Measurements from ENCODE around the gene SMIM7.
"Not testable (repeated sequence)": the region's sequence is repeated elsewhere in the genome, so short reads cannot be mapped to it uniquely, and the experiment has no call there.

SMIM7 gene

DNA sequence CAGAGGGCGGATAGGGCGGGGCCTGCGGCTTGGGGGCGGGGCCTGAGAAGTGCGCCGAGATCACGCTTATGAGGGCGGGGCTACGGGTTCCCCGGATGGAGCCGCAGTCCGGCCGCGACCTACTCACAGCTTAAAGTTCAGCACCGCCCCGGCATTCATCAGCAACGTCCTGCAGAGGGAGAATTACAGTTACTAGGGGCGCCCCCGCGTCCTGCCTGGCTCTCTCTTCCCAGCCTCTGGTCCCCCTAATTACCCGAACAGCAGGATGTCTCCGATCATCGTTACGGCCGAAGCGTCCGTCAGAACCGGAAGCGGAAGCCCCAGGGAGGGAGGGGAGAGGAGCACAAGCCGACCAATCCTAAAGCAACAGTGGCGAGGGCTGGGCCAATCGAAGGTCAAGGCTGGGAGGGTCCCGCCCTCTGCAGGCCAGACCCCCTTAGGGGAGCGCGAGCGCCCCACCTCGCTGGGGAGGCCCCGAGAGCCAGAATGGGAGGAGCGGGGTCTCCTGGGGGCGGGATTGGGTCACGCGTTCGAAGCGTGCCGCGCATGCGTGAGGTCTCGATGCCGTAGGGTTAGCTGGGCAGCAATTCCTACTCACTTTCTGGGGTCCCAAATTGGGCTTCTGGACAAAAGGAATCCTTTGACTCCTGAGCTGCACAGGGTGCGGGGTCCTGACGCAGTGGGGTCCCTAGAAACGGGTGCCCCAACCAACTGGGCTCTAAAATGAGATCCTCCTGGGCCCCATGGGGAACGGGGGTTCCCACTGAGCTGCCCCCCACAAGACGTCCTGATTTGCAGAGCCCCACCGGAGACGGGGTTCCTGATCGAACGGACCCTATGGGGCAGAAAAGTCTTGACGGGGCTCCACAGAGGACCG, at the start of gene SMIM7:
Gene SMIM7 (minus strand): TSS at position 313 of the 877 bp plus-strand sequence. CDS start 34 bp downstream, at position 279.
- in situ Hi-C loops (cut with HindIII; ENCODE audit: low sequenced_read_pairs) = no loop called here

DNA sequence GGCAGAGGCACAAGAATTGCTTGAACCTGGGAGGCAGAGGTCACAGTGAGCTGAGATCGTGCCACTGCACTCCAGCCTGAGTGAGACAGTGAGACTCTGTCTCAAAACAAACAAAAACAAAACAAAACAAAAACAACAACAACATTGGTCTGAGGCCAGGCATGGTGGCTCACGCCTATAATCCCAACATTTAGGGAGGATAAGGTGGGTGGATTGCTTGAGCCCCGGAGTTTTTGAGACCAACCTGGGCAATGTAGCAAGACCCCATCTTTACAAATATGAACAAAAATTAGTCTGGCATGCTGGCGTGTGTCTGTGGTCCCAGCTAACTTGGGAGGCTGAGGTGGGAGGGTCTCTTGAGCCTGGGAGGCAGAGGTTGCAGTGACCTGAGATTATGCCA, 43.7 kb upstream of the SMIM7 start:
- in situ Hi-C loops (cut with HindIII; ENCODE audit: low sequenced_read_pairs) = no loop called here

DNA sequence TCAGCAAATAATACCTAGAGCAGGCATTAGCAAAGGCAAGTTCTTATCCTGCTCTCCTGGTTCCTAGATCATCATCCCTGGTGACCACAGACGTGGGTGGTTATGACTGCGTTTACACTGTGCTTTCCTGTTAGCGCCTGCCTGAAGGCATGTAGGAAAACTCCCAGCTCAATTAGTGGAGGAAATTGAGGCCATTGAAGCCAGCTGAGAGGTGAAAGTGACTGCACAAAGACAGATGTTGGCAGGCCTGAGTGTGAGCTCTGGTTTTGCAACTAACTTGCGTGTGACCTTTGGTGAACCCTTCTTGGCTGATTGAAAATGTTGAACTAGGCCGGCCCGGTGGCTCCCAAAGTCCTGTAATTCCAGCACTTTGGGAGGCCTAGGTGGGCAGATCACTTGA, 42.2 kb upstream of the SMIM7 start:
- in situ Hi-C loops (cut with HindIII; ENCODE audit: low sequenced_read_pairs) = no loop called here

DNA sequence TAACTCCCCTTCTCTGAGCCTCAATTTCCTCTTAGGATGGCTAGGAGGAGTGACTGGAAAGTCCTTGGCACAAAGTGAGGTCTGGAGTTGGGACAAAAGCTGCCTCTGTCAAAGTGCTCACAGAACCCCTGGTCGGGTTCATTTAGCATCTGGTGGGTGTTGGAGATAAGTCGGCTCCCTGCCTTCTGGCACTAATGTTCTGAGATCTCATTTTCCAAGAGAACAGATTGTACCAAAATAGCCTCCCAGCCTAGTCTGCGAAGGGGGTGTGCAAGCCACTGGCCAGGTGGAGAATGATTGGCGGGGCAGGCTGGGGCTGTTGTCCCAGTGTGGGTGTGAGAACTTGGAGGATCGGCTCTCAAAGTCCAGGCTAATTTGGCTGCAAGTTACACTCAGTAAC, 39.0 kb upstream of the SMIM7 start:
- in situ Hi-C loops (cut with HindIII; ENCODE audit: low sequenced_read_pairs) = no loop called here

DNA sequence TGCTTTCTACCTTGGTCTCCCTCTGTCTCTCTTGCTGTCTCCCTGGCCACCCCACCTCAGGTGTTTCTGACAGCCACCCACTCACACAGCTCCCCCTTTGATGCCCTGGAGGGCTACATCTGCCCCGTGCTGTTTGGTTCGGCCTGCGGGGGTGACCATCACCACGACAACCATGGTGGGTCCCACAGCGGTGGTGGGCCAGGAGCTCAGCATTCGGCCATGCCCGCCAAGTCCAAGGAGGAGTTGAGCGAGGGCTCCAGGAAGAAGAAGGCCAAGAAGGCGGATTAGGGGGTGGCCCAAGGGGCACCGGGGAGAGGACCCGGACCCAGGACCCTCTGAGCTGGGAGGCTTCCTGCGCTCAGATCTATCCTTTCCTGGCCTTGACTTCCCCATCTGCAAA, 28.1 kb upstream of the SMIM7 start:
- in situ Hi-C loops (cut with HindIII; ENCODE audit: low sequenced_read_pairs) = no loop called here

DNA sequence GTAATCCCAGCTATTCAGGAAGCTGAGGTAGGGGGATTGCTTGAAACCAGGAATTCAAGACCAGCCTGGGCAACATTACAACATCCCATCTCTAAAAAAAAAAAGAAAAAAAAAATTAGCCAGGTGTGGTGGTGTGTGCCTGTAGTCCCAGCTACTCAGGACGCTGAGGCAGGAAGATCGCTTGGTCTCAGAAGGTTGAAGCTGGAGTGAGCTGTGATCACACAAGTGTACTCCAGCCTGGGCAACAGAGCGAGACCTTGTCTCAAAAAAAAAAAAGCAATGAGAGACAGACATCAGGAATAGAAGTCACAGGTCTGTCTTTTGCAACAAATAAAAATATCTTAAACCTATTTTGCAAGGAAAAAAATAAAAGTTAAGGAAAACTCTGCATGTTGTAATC, 24.3 kb upstream of the SMIM7 start:
- in situ Hi-C loops (cut with HindIII; ENCODE audit: low sequenced_read_pairs) = no loop called here

DNA sequence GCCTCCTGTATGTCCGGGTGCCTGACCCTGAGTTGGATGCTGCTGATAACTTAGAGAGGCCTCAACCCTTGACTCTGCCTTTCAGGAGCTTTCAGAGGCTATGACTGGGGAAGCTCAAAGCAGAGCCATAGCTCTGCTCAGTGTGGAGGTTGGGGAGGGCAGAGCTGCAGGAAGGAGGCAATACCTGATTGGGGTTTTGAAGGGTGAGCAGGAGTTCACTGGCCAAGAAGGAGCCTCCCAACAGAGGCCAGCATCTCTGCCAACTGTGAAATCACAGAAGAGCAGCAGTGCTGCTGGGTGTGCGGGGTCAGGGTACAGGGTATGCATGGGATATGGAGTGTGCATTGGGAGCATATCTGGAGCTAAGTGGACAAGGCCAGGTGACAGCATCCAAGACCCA, 22.6 kb upstream of the SMIM7 start:
- in situ Hi-C loops (cut with HindIII; ENCODE audit: low sequenced_read_pairs) = no loop called here

GRCh38 chr19:16679811-16680210, 19.9 kb upstream of the SMIM7 start:
- in situ Hi-C loops (cut with HindIII; ENCODE audit: low sequenced_read_pairs) = no loop called here

DNA sequence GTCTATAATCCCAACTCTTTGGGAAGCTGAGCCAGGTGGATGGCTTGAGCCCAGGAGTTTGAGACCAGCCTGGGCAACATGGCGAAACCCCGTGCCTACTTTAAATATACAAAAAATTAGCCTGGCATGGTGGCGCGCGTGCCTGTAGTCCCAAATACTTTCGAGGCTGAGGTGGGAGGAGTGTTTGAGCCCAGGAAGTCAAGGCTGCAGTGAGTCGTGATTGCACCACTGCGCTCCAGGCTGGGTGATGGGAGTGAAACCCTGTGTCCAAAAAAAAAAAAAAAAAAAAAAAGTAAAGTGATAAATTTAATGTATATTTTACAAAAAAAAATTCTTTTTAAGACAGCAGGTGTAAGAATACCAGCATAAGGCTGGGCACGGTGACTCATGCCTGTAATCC, 18.6 kb upstream of the SMIM7 start:
- in situ Hi-C loops (cut with HindIII; ENCODE audit: low sequenced_read_pairs) = no loop called here

DNA sequence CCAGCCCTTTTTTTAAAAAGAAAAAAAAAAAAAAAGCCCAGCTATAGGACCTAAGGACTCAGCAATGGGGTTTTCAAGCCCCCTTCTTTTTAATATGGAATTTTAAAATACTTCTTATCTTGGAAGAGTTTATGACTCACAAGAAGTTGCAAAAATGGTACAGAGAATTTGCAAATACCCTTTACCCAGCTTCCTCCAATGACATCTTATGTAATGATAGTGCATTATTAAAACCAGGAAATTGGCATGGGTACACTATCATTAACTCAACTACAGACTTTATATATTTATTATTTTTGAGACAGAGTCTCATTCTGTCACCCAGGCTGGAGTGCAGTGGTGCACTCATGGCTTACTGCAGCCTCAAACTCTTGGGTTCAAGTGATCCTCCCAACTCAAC, 17.1 kb upstream of the SMIM7 start:
- in situ Hi-C loops (cut with HindIII; ENCODE audit: low sequenced_read_pairs) = no loop called here

DNA sequence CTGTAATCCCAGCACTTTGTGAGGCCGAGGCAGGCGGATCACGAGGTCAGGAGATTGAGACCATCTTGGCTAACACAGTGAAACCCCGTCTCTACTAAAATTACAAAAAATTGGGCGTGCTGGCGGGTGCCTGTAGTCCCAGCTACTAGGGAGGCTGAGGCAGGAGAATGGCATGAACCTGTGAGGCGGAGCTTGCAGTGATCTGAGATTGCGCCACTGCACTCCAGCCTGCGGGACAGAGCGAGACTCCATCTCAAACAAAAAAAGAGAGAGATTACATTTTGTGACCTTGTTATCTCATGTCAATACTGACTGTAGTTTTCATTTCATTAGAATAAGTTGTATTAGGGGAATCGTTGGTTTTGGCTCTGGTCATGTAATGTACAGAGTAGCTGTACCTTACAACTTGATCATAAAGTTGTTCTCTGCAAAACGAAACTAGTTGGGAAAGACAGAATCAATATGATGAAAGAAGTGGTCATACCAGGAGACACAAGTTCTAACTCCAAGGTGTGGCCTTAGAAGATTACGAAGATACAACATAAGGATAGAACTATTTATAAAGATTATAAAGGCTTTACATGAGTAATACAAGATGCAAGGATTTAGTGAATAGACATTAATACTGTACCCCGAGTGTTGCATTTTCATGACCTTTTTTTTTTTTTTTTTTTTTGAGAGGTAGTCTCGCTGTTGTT, 16.3 kb upstream of the SMIM7 start:
- in situ Hi-C loops (cut with HindIII; ENCODE audit: low sequenced_read_pairs) = no loop called here

GRCh38 chr19:16673839-16674238, 13.9 kb upstream of the SMIM7 start:
- in situ Hi-C loops (cut with HindIII; ENCODE audit: low sequenced_read_pairs) = not testable (repeated sequence)

- in situ Hi-C loops (cut with HindIII; ENCODE audit: low sequenced_read_pairs) = no loop called here
These were observed 13.3 kb upstream of the SMIM7 start for GRCh38 chr19:16673231-16673630.

DNA sequence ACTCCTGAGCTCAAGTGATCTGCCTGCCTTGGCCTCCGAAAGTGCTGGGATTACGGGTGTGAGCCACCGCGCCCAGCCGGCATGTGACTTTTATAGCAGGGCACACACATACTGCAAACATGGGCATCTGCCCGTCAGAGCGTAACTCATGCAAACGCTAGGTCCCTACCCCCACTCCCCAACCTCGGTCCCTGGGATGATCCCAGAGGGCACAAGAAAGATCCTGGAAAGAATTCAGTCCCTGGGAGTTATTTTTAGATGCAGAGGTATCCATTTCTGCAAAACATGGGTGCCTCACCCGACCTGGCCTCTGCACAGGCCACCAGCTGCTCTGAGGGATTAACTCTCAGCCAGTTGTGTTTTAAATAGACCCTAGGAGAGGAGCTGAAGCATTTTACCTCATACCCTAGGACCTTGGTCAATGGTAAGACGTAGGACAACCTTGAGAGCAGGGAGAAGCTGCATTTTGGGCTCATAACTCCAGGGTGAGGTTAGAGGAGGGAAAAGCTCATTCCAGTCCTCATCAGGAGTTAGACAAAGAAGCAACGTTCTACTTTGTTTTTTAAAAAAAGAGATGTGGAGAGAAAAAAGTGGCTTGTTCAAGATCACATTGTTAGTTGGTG, 11.8 kb upstream of the SMIM7 start:
- in situ Hi-C loops (cut with HindIII; ENCODE audit: low sequenced_read_pairs) = no loop called here

- in situ Hi-C loops (cut with HindIII; ENCODE audit: low sequenced_read_pairs) = no loop called here
These were observed 10.3 kb upstream of the SMIM7 start for GRCh38 chr19:16670291-16670690.

- in situ Hi-C loops (cut with HindIII; ENCODE audit: low sequenced_read_pairs) = not testable (repeated sequence)
These were observed 8.8 kb upstream of the SMIM7 start for GRCh38 chr19:16668702-16669101.

DNA sequence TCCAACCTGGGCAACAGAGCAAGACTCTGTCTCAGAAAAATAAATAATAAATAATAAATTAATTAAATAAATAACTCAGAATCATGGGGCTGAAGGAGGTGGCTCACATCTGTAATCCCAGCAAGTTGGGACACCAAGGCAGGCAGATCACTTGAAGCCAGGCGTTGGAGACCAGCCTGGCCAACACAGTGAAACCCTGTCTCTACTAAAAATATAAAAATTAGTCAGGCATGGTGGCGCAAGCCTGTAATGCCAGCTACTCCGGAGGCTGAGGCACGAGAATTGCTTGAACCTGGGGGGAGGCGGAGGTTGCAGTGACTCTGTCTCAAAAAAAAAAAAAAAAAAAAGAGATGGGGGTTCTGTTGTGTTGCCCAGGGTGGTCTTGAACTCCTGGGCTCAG, 8.2 kb upstream of the SMIM7 start:
- in situ Hi-C loops (cut with HindIII; ENCODE audit: low sequenced_read_pairs) = no loop called here

- in situ Hi-C loops (cut with HindIII; ENCODE audit: low sequenced_read_pairs) = no loop called here
These were observed 1.6 kb upstream of the SMIM7 start for GRCh38 chr19:16661480-16662034.

- in situ Hi-C loops (cut with HindIII; ENCODE audit: low sequenced_read_pairs) = no loop called here
These were observed 977 bp upstream of the SMIM7 start, which contains the start of gene TMEM38A for GRCh38 chr19:16660763-16661479. TSS of gene TMEM38A (plus strand) at chr19:16661139. CDS start at chr19:16661218, 79 bp downstream.

DNA sequence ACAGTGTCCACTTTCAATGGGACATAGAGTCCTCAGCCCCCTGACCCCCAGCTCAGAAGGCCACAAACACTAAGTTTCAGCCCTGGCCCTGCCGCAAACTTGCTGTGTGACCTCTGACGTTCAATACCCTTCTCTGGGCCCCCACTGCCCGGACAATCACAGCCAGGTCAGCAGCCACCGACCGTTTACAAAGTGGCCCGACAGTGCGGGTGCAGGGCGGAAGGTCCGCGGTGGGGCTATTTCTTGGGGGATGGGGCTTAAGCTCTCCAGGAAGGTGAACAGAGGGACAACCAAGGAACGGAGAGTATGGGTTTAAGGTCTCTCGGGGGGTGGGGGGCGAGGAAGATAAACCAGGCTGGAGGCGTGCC, 496 bp downstream of the SMIM7 start:
- in situ Hi-C loops (cut with HindIII; ENCODE audit: low sequenced_read_pairs) = no loop called here

- in situ Hi-C loops (cut with HindIII; ENCODE audit: low sequenced_read_pairs) = no loop called here
These were observed 2.6 kb downstream of the SMIM7 start for GRCh38 chr19:16657384-16657783.

Measured in DLD1 (cell line).